K562 (cell line): ENCODE results near the gene LPAR6. TPM values are rescaled to one million over a fixed set of nuclear protein-coding genes. Genes with fewer than 3 reads are reported as not detected.

Experiments used
- ATAC-seq: fragments of 200-7000 bp; cut with Tn5 transposase; 3 replicates; pipeline ENCODE4 v1.9.1; 2020; ENCODE audit warnings: moderate library complexity
- BruUV-seq: library from RNA; stranded (reverse); fragments of 400-500 nt; replicated peaks from 2 replicates; lab custom pipeline; 2021; lab: Mats Ljungman, UMichigan
- CTCF ChIA-PET: fragments of 300-600 bp; formaldehyde crosslinking; extraction: SDS; loops from one replicate; lab custom pipeline; 2021; ENCODE audit warnings: low intra/inter-chr PET ratio; lab: Yijun Ruan, JAX
- POLR2A ChIA-PET: fragments of 300-600, 350-650 bp; sonication (Branson Sonifier 250); formaldehyde crosslinking; extraction: SDS; loops from one replicate; lab custom pipeline; 2021; ENCODE audit warnings: antibody characterized with exemption, inconsistent platforms; lab: Yijun Ruan, JAX
- DNase-seq, 4 experiments: peaks; one replicate each; pipeline versions ENCODE4 v3.0.0 to v3.0.0-alpha.2; 2011 to 2018; ENCODE audit warnings: low spot score in 3 of 4, mixed read lengths in 3 of 4; ENCODE audit errors: extremely low read depth in 1 of 4
- FAIRE-seq: peaks from 2 replicates; lab custom pipeline; 2011; peaks lifted over from hg19 to GRCh38; lab: Jason Lieb, UNC
- H2AFZ ChIP-seq: 2 replicates; pipeline ENCODE4 v1.6.0; 2011; ENCODE audit warnings: low read depth, low read length, control low read depth, inconsistent platforms
- H3K27ac ChIP-seq: fragments of 200-600 bp; 3 replicates; pipeline ENCODE4 v1.8.0; 2011; ENCODE audit warnings: low read depth, mild to moderate bottlenecking, control low read depth, inconsistent platforms, low read length, moderate library complexity, mixed read lengths; ENCODE audit errors: extremely low read depth
- H3K27me3 ChIP-seq, 2 experiments: fragments of 300-600 bp in 1 of 2; 2 replicates in 1 of 2; 3 replicates in 1 of 2; pipeline versions ENCODE4 v1.6.0 to v1.8.0; 2011; ENCODE audit warnings: inconsistent platforms in 2 of 2, low read length in 2 of 2, mild to moderate bottlenecking in 1 of 2, mixed read lengths in 1 of 2, moderate library complexity in 1 of 2; ENCODE audit not compliant: control insufficient read depth in 2 of 2, insufficient read depth in 2 of 2
- H3K36me3 ChIP-seq: fragments of 300-600 bp; 3 replicates; pipeline ENCODE4 v1.8.0; 2011; ENCODE audit warnings: mild to moderate bottlenecking, low read length, inconsistent platforms; ENCODE audit not compliant: control insufficient read depth, insufficient read depth
- H3K4me1 ChIP-seq, 2 experiments: fragments of 200-600 bp in 1 of 2; replicated peaks in 1 of 2; 2 replicates in 1 of 2; 3 replicates in 1 of 2; pipeline versions ENCODE4 v1.5.1 to v1.8.0; 2011; ENCODE audit warnings: inconsistent platforms in 2 of 2, low read length in 2 of 2, mild to moderate bottlenecking in 1 of 2, mixed read lengths in 1 of 2, moderate library complexity in 1 of 2; ENCODE audit not compliant: control insufficient read depth in 2 of 2, insufficient read depth in 2 of 2
- H3K4me2 ChIP-seq: 2 replicates; pipeline ENCODE4 v1.6.1; 2011; ENCODE audit warnings: low read length, control low read depth, inconsistent platforms, mixed read lengths; ENCODE audit not compliant: insufficient read depth
- H3K4me3 ChIP-seq: fragments of 200-600 bp; sonication (generic), shearing (Covaris generic); 2 replicates; pipeline ENCODE4 v1.5.1; 2016; ENCODE audit warnings: control low read depth, inconsistent platforms
- H3K79me2 ChIP-seq: fragments of 200-600 bp; 3 replicates; pipeline ENCODE4 v1.8.0; 2011; ENCODE audit warnings: low read length, inconsistent platforms; ENCODE audit not compliant: control insufficient read depth, insufficient read depth
- H3K9ac ChIP-seq, 2 experiments: 2 replicates each; pipeline versions ENCODE4 v1.6.0 to v1.6.1; 2011; ENCODE audit warnings: low read depth in 2 of 2, low read length in 2 of 2, control low read depth in 1 of 2, inconsistent platforms in 1 of 2, mild to moderate bottlenecking in 1 of 2, mixed read lengths in 1 of 2; ENCODE audit not compliant: insufficient read depth in 1 of 2
- H3K9me1 ChIP-seq: one replicate; pipeline ENCODE4 v1.6.0; 2011; ENCODE audit warnings: inconsistent platforms, mild to moderate bottlenecking, low read length, moderate library complexity; ENCODE audit not compliant: control insufficient read depth, insufficient read depth
- H3K9me3 ChIP-seq: replicated peaks from 2 replicates; pipeline ENCODE4 v1.5.1; 2011; ENCODE audit warnings: low read depth, low read length, inconsistent platforms; ENCODE audit not compliant: control insufficient read depth, insufficient read depth
- H4K20me1 ChIP-seq: replicated peaks from 2 replicates; pipeline ENCODE4 v1.6.1; 2011; ENCODE audit warnings: low read length, inconsistent platforms, mixed read lengths; ENCODE audit not compliant: control insufficient read depth, insufficient read depth
- ATF2 ChIP-seq: sonication (generic); formaldehyde crosslinking; IDR thresholded peaks from 2 replicates; pipeline ENCODE4 v1.8.1; 2022; ENCODE audit warnings: missing genetic modification reagents
- BDP1 ChIP-seq: IDR thresholded peaks from 3 replicates; pipeline ENCODE4 v1.6.1; 2011; ENCODE audit not compliant: insufficient read length, insufficient read depth
- BHLHE40 ChIP-seq: IDR thresholded peaks from 2 replicates; pipeline ENCODE4 v1.6.1; 2011; ENCODE audit warnings: low read length, improper control_type of control experiment
- CEBPB ChIP-seq: fragments of 450-650 bp; IDR thresholded peaks from 2 replicates; pipeline ENCODE4 v1.6.1; 2016; ENCODE audit warnings: missing genetic modification characterization, missing compliant biosample characterization
- E2F5 ChIP-seq: sonication (generic); formaldehyde crosslinking; IDR thresholded peaks from 2 replicates; pipeline ENCODE4 v1.8.0; 2022; ENCODE audit warnings: mild to moderate bottlenecking, missing genetic modification reagents
- ERF ChIP-seq: fragments of 450-650 bp; formaldehyde crosslinking; IDR thresholded peaks from 2 replicates; pipeline ENCODE4 v1.4.0; 2020; ENCODE audit warnings: mild to moderate bottlenecking, mixed read lengths
- FOSL1 ChIP-seq: fragments of 200-800 bp; sonication (Bioruptor generic); conservative IDR thresholded peaks from 2 replicates; pipeline ENCODE4 v1.6.1; 2016; ENCODE audit warnings: missing genetic modification characterization, missing compliant biosample characterization
- KAT2B ChIP-seq: IDR thresholded peaks from one replicate; pipeline ENCODE4 v1.6.1; 2012; ENCODE audit warnings: low read depth, mild to moderate bottlenecking, control low read depth, inconsistent platforms, low read length, moderate library complexity
- NCOA2 ChIP-seq, 2 experiments: fragments of 450-650 bp; IDR thresholded peaks; 2 replicates each; pipeline ENCODE4 v1.6.1; 2018; ENCODE audit warnings: mild to moderate bottlenecking in 2 of 2, moderate library complexity in 1 of 2; ENCODE audit not compliant: partially characterized antibody in 2 of 2
- NRF1 ChIP-seq, 2 experiments: fragments of 450-650 bp; IDR thresholded peaks in 1 of 2; conservative IDR thresholded peaks in 1 of 2; 2 replicates each; pipeline ENCODE4 v1.6.1; 2014; ENCODE audit warnings: mild to moderate bottlenecking in 2 of 2
- POLR2B ChIP-seq: fragments of 450-650 bp; IDR thresholded peaks from 2 replicates; pipeline ENCODE4 v1.6.1; 2018; ENCODE audit warnings: low read depth; ENCODE audit not compliant: partially characterized antibody
- POLR2G ChIP-seq: fragments of 200-400 bp; formaldehyde crosslinking; IDR thresholded peaks from 2 replicates; pipeline ENCODE4 v1.6.1; 2017; ENCODE audit warnings: low read depth, mild to moderate bottlenecking, antibody characterized with exemption, low read length, moderate library complexity
- ZNF23 ChIP-seq: fragments of 250-450 bp; sonication (Bioruptor Pico); IDR thresholded peaks from 2 replicates; pipeline ENCODE4 v1.4.0; 2020; ENCODE audit warnings: mild to moderate bottlenecking
- WGBS: fragments of 100-300 bp; shearing (Covaris generic); methylation state at CpG from one replicate; pipeline ENCODE4 v1.1.6; 2016; ENCODE audit warnings: low coverage, mixed read lengths; ENCODE audit not compliant: insufficient coverage; ENCODE audit errors: missing lambda C conversion rate; 5-methylcytosine and 5-hydroxymethylcytosine counted together
- in situ Hi-C: fragments of 300-500 bp; cut with MboI; formaldehyde crosslinking; loops from 4 replicates; pipeline ENCODE4 v1.15.0; 2018; ENCODE audit warnings: inconsistent platforms, mixed read lengths
- intact Hi-C: fragments of 100-400 bp; cut with micrococcal nuclease; formaldehyde crosslinking; loops from 2 replicates; pipeline ENCODE4 v1.14.2; 2022
- polyA plus RNA-seq, 8 experiments: library from polyadenylated mRNA; depleted of rRNA in 4 of 8; stranded (reverse) in 5 of 8; unstranded in 3 of 8; fragments of >200 nt; fragmentation: Nextera tagmentation in 2 of 8; fragmentation: Illumina TruSeq in 1 of 8; extraction: Ambion mirVana in 2 of 8; extraction: Trizol in 1 of 8; gene quantifications; 2 replicates each; pipeline versions ENCODE4 v1.2.1 to v1.2.3, GENCODE V29; 2011 to 2014; ENCODE audit warnings: inconsistent platforms in 1 of 8, missing spikeins in 1 of 8
- total RNA-seq, 7 experiments: library from RNA; depleted of rRNA in 6 of 7; stranded (reverse); fragments of >200 nt in 6 of 7; fragmentation: Illumina TruSeq in 2 of 7; extraction: Trizol in 2 of 7; gene quantifications; 2 replicates each; pipeline versions ENCODE4 v1.2.1 to v1.2.3, GENCODE V29; 2011 to 2021; ENCODE audit warnings: low replicate concordance in 1 of 7
- TF ChIP-seq, protein P1 (sequence below): IDR thresholded peaks from 2 replicates; pipeline ENCODE4 v1.6.1; 2014; ENCODE audit warnings: antibody characterized with exemption

The LPAR6 gene
- total and polyA plus RNA-seq, 9 of the 15 experiments (the other 6 are each of a cell fraction or from before 2014, with no cell fraction given) = 0.04 to 0.14 (median 0.10) TPM; not detected in 5

GRCh38 chr13:48457578-48458242 lies 44.8 kb upstream of the LPAR6 start (continued):
- TF ChIP-seq, protein P1, sequence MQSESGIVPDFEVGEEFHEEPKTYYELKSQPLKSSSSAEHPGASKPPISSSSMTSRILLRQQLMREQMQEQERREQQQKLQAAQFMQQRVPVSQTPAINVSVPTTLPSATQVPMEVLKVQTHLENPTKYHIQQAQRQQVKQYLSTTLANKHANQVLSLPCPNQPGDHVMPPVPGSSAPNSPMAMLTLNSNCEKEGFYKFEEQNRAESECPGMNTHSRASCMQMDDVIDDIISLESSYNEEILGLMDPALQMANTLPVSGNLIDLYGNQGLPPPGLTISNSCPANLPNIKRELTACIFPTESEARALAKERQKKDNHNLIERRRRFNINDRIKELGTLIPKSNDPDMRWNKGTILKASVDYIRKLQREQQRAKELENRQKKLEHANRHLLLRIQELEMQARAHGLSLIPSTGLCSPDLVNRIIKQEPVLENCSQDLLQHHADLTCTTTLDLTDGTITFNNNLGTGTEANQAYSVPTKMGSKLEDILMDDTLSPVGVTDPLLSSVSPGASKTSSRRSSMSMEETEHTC = no peak
- TF ChIP-seq, all 486 proteins: peak for 0

- no peak for ATAC-seq
- 92% methylated on average over 9 of the region's 10 CpGs for WGBS
- no peak for TF ChIP-seq BHLHE40
- no peak for TF ChIP-seq FOSL1 (tag)
- TF ChIP-seq POLR2G = no peak
- no peak for TF ChIP-seq NCOA2 (IDR thresholded peaks at IDR 0.05; ENCODE audit: partially characterized antibody in 2 of 2)
- no peak for TF ChIP-seq POLR2B
- no peak for TF ChIP-seq E2F5 (CRISPR knock-in tag)
- TF ChIP-seq ERF (CRISPR knock-in tag) = no peak
- TF ChIP-seq CEBPB = no peak
- no peak for TF ChIP-seq ZNF23 (CRISPR knock-in tag)
- no peak for TF ChIP-seq NRF1 (conservative IDR thresholded peaks at IDR 0.05 in 1 of 2, IDR thresholded peaks at IDR 0.05 in 1 of 2)
- TF ChIP-seq ATF2 (CRISPR knock-in tag) = no peak
- no peak for TF ChIP-seq KAT2B
- no peak for TF ChIP-seq BDP1
- H3K36me3 ChIP-seq = peaks cover 2% of the 10 kb centered on the region; the same call in 1 of the 3 replicates
- H3K4me2 ChIP-seq = no peak overlapping the region
- no peak for FAIRE-seq
- no peaks in the 10 kb centered on the region for H4K20me1 ChIP-seq
- ChIA-PET CTCF (no interaction called here), POLR2A (interaction anchor here (0.7 kb wide), 1 partner anchor 792 kb away, joined by 3 read pairs; no protein-coding TSS in a partner anchor)
- in situ Hi-C loops = no loop called here
- H3K27me3 ChIP-seq = no peaks in the 10 kb centered on the region
- no peaks in the 10 kb centered on the region for H3K4me1 ChIP-seq
- no TSS peak for BruUV-seq
- H3K4me3 ChIP-seq = no peak overlapping the region
- H2AFZ ChIP-seq = no peak overlapping the region
- no peak overlapping the region for H3K27ac ChIP-seq
- no peaks in the 10 kb centered on the region for H3K79me2 ChIP-seq
- intact Hi-C loops = no loop called here
- DNase-seq = no peak
- H3K9me3 ChIP-seq = no peaks in the 10 kb centered on the region
- H3K9ac ChIP-seq = no peak overlapping the region
- no peaks in the 10 kb centered on the region for H3K9me1 ChIP-seq
Measured at GRCh38 chr13:48456546-48456945, 43.6 kb upstream of the LPAR6 start.
